ENCODE data around the gene EP400. TPM values are rescaled to one million over a fixed set of nuclear protein-coding genes. Genes with fewer than 3 reads are reported as not detected.

The EP400 gene
- total RNA-seq, 1 experiment from 2014 or later: 61.7 TPM

- peaks cover 11% of the 10 kb centered on the region for H3K23me2 ChIP-seq (ENCODE audit: insufficient read length, low read depth, low read length, poor library complexity, severe bottlenecking)
- Mint-ChIP-seq H3K27ac (peak overlapping the region in 1 of 3 experiments; percentile 96; a peak in 3 of 7 replicates), H3K4me3 (peak overlapping the region; percentile 54 to 80), H3K27me3 (ENCODE audit: low read depth) (peaks cover 2% of the 10 kb centered on the region), H3K36me3 (ENCODE audit: insufficient read depth in 1 of 3, low read depth in 3 of 3) (peaks cover 19 to 26% (median 25%) of the 10 kb centered on the region in 3 experiments), H3K4me1 (peaks cover 12% of the 10 kb centered on the region in 2 experiments), H3K9me3 (no peaks in the 10 kb centered on the region)
- no peak overlapping the region for H3K27ac ChIP-seq (ENCODE audit: insufficient read length, low read depth, low read length)
- no peak overlapping the region for H3K56ac ChIP-seq (ENCODE audit: insufficient read length, low read depth, low read length)
- H2BK20ac ChIP-seq (ENCODE audit: low read depth, low read length, poor library complexity, severe bottlenecking): no peak overlapping the region
- no peak overlapping the region for H3T11ph ChIP-seq (ENCODE audit: low read length)
- H2BK15ac ChIP-seq (ENCODE audit: low read depth, low read length): no peak overlapping the region
- H3K23ac ChIP-seq (ENCODE audit: insufficient read length, low read depth, low read length): no peak overlapping the region
- peak overlapping the region; percentile 5 for H3K9ac ChIP-seq (ENCODE audit: extremely low read depth, insufficient read length, low read length)
- no peaks in the 10 kb centered on the region for H3K27me3 ChIP-seq (ENCODE audit: insufficient read depth, low read length)
- no peak overlapping the region for H2AK5ac ChIP-seq (ENCODE audit: insufficient read length, low read length)
- no peak overlapping the region for H4K5ac ChIP-seq (ENCODE audit: insufficient read length, low read depth, low read length)
- H2BK12ac ChIP-seq (ENCODE audit: insufficient read length, low read depth, low read length): no peak overlapping the region
- H2BK120ac ChIP-seq (ENCODE audit: low read depth, low read length, poor library complexity, severe bottlenecking): no peak overlapping the region
- H3K79me2 ChIP-seq (ENCODE audit: insufficient read depth, low read length): peaks cover 4% of the 10 kb centered on the region; the same call in 1 of the 2 replicates
- DNase-seq: no peak
- no peak overlapping the region for H3K14ac ChIP-seq (ENCODE audit: insufficient read depth, low read length)
- no peak overlapping the region for H3K4ac ChIP-seq (ENCODE audit: low read depth, low read length)
- H4K20me1 ChIP-seq (ENCODE audit: control insufficient read depth, insufficient read depth, insufficient read length): no peaks in the 10 kb centered on the region
- H4K91ac ChIP-seq (ENCODE audit: insufficient read length, low read depth, low read length): no peak overlapping the region
- H2AFZ ChIP-seq (ENCODE audit: low read length): peak overlapping the region; percentile 6
- H3K4me1 ChIP-seq (ENCODE audit: insufficient read depth, low read length): no peaks in the 10 kb centered on the region
- no peak overlapping the region for H2BK5ac ChIP-seq (ENCODE audit: insufficient read length, low read length)
- peak overlapping the region; percentile 58 for H3K4me2 ChIP-seq (ENCODE audit: insufficient read depth, insufficient read length, low read length)
- no peak overlapping the region for H4K8ac ChIP-seq (replicated peaks; ENCODE audit: insufficient read length, low read depth, low read length)
- no CpG with 5 or more reads among the region's 8 CpGs for WGBS (ENCODE audit: extremely low coverage, insufficient read length, low lambda C conversion rate)
- no peaks in the 10 kb centered on the region for H3K79me1 ChIP-seq (ENCODE audit: insufficient read depth, low read depth, low read length, poor library complexity, severe bottlenecking)
- no peak overlapping the region for H3K18ac ChIP-seq (ENCODE audit: insufficient read length, low read depth, low read length)
- TF ChIP-seq CTCF (conservative IDR thresholded peaks at IDR 0.05): no peak
- H3K9me3 ChIP-seq (ENCODE audit: control insufficient read depth, low read depth, low read length): no peaks in the 10 kb centered on the region
Observed at GRCh38 chr12:132083614-132083940, 133.8 kb downstream of the EP400 start.
